ENCODE measurements around the gene ZFYVE26. TPM values are rescaled to one million over a fixed set of nuclear protein-coding genes. Genes with fewer than 3 reads are reported as not detected.
"Not testable (repeated sequence)": the region's sequence is repeated elsewhere in the genome, so short reads cannot be mapped to it uniquely, and the experiment has no call there.

Gene ZFYVE26
- total RNA-seq, 1 experiment from 2014 or later = 19.9 TPM

GRCh38 chr14:67703997-67704396, 112.4 kb downstream of the ZFYVE26 start:
- TF ChIP-seq CTCF (conservative IDR thresholded peaks at IDR 0.05) = no peak
- Histone ChIP-seq H3K27me3 (ENCODE audit: insufficient read depth, low read length) (no peaks in the 10 kb centered on the region), H2BK120ac (ENCODE audit: low read depth, low read length, poor library complexity, severe bottlenecking) (no peak overlapping the region), H2BK15ac (ENCODE audit: low read depth, low read length) (no peak overlapping the region), H3K14ac (ENCODE audit: insufficient read depth, low read length) (no peak overlapping the region), H3K27ac (ENCODE audit: insufficient read length, low read depth, low read length) (no peak overlapping the region), H3K23ac (ENCODE audit: insufficient read length, low read depth, low read length) (no peak overlapping the region), H3K9ac (ENCODE audit: extremely low read depth, insufficient read length, low read length) (no peak overlapping the region), H3K9me3 (ENCODE audit: control insufficient read depth, low read depth, low read length) (peaks cover 5% of the 10 kb centered on the region), H3T11ph (ENCODE audit: low read length) (no peak overlapping the region), H3K4ac (ENCODE audit: low read depth, low read length) (no peak overlapping the region), H3K23me2 (ENCODE audit: insufficient read length, low read depth, low read length, poor library complexity, severe bottlenecking) (no peaks in the 10 kb centered on the region), H3K79me2 (ENCODE audit: insufficient read depth, low read length) (no peaks in the 10 kb centered on the region), H4K20me1 (ENCODE audit: control insufficient read depth, insufficient read depth, insufficient read length) (no peaks in the 10 kb centered on the region), H4K8ac (replicated peaks; ENCODE audit: insufficient read length, low read depth, low read length) (no peak overlapping the region), H2AK5ac (ENCODE audit: insufficient read length, low read length) (no peak overlapping the region), H4K91ac (ENCODE audit: insufficient read length, low read depth, low read length) (no peak overlapping the region), H2BK20ac (ENCODE audit: low read depth, low read length, poor library complexity, severe bottlenecking) (no peak overlapping the region), H3K4me2 (ENCODE audit: insufficient read depth, insufficient read length, low read length) (no peak overlapping the region), H3K79me1 (ENCODE audit: insufficient read depth, low read depth, low read length, poor library complexity, severe bottlenecking) (no peaks in the 10 kb centered on the region), H2BK12ac (ENCODE audit: insufficient read length, low read depth, low read length) (no peak overlapping the region), H2BK5ac (ENCODE audit: insufficient read length, low read length) (no peak overlapping the region), H3K56ac (ENCODE audit: insufficient read length, low read depth, low read length) (no peak overlapping the region), H4K5ac (ENCODE audit: insufficient read length, low read depth, low read length) (no peak overlapping the region), H3K18ac (ENCODE audit: insufficient read length, low read depth, low read length) (no peak overlapping the region), H2AFZ (ENCODE audit: low read length) (no peak overlapping the region), H3K4me1 (ENCODE audit: insufficient read depth, low read length) (no peaks in the 10 kb centered on the region)
- WGBS (ENCODE audit: extremely low coverage, insufficient read length, low lambda C conversion rate) = no CpG with 5 or more reads among the region's 3 CpGs
- H3K9me3 Mint-ChIP-seq = peaks cover 13 to 20% of the 10 kb centered on the region in 2 experiments
- H3K4me1 Mint-ChIP-seq = peaks cover 3 to 5% of the 10 kb centered on the region in 2 experiments
- no peak for DNase-seq
- H3K4me3 Mint-ChIP-seq = no peak overlapping the region
- no peaks in the 10 kb centered on the region for H3K27me3 Mint-ChIP-seq (ENCODE audit: low read depth)
- H3K27ac Mint-ChIP-seq = no peak overlapping the region
- H3K36me3 Mint-ChIP-seq (ENCODE audit: insufficient read depth in 1 of 3, low read depth in 3 of 3) = no peaks in the 10 kb centered on the region; a peak in 1 of 7 replicates

GRCh38 chr14:67701492-67701891, 114.9 kb downstream of the ZFYVE26 start, which contains the start of gene RDH12:
Gene RDH12, plus strand, starts transcription at chr14:67701886. Its CDS starts 20,757 bp downstream, at chr14:67722643.
- not testable (repeated sequence) for H3K14ac ChIP-seq (ENCODE audit: insufficient read depth, low read length); H3K27ac ChIP-seq (ENCODE audit: insufficient read length, low read depth, low read length); H4K91ac ChIP-seq (ENCODE audit: insufficient read length, low read depth, low read length); H3K27ac Mint-ChIP-seq; H3K4me3 Mint-ChIP-seq; H3T11ph ChIP-seq (ENCODE audit: low read length); H4K8ac ChIP-seq (replicated peaks; ENCODE audit: insufficient read length, low read depth, low read length); H2BK120ac ChIP-seq (ENCODE audit: low read depth, low read length, poor library complexity, severe bottlenecking); H3K27me3 ChIP-seq (ENCODE audit: insufficient read depth, low read length); H3K4me1 ChIP-seq (ENCODE audit: insufficient read depth, low read length); H3K4me1 Mint-ChIP-seq; H2BK15ac ChIP-seq (ENCODE audit: low read depth, low read length); DNase-seq; H3K4ac ChIP-seq (ENCODE audit: low read depth, low read length); H3K23ac ChIP-seq (ENCODE audit: insufficient read length, low read depth, low read length); H3K9me3 ChIP-seq (ENCODE audit: control insufficient read depth, low read depth, low read length); H3K9me3 Mint-ChIP-seq; H4K20me1 ChIP-seq (ENCODE audit: control insufficient read depth, insufficient read depth, insufficient read length); H2BK12ac ChIP-seq (ENCODE audit: insufficient read length, low read depth, low read length); H2AK5ac ChIP-seq (ENCODE audit: insufficient read length, low read length); H3K27me3 Mint-ChIP-seq (ENCODE audit: low read depth); H2BK5ac ChIP-seq (ENCODE audit: insufficient read length, low read length); H3K79me1 ChIP-seq (ENCODE audit: insufficient read depth, low read depth, low read length, poor library complexity, severe bottlenecking); H2BK20ac ChIP-seq (ENCODE audit: low read depth, low read length, poor library complexity, severe bottlenecking); H3K36me3 Mint-ChIP-seq (ENCODE audit: insufficient read depth in 1 of 3, low read depth in 3 of 3); H3K4me2 ChIP-seq (ENCODE audit: insufficient read depth, insufficient read length, low read length); H3K56ac ChIP-seq (ENCODE audit: insufficient read length, low read depth, low read length); H3K23me2 ChIP-seq (ENCODE audit: insufficient read length, low read depth, low read length, poor library complexity, severe bottlenecking); H2AFZ ChIP-seq (ENCODE audit: low read length); H4K5ac ChIP-seq (ENCODE audit: insufficient read length, low read depth, low read length); H3K18ac ChIP-seq (ENCODE audit: insufficient read length, low read depth, low read length); H3K9ac ChIP-seq (ENCODE audit: extremely low read depth, insufficient read length, low read length); H3K79me2 ChIP-seq (ENCODE audit: insufficient read depth, low read length)
- no CpG with 5 or more reads among the region's 8 CpGs for WGBS (ENCODE audit: extremely low coverage, insufficient read length, low lambda C conversion rate)

Data from H9 (cell line).